ENCODE results near the gene TLE3.

Gene TLE3

GRCh38 chr15:70092464-70093027, 5.2 kb downstream of the TLE3 start:
- Histone ChIP-seq H2AFZ (ENCODE audit: low read length, unreplicated experiment) (no peak overlapping the region), H3K4me1 (ENCODE audit: control insufficient read depth, insufficient read depth, low read length, unreplicated experiment) (peaks cover 55% of the 10 kb centered on the region), H3K27ac (ENCODE audit: low read depth, low read length) (no peak overlapping the region), H3K27me3 (ENCODE audit: insufficient read depth, low read length) (no peaks in the 10 kb centered on the region), H3K4me3 (ENCODE audit: low read depth, low read length) (peak overlapping the region; percentile 50), H3K36me3 (ENCODE audit: insufficient read depth, low read length) (peaks cover 22% of the 10 kb centered on the region; the same call in 1 of the 2 replicates), H3K79me2 (ENCODE audit: control insufficient read depth, insufficient read depth, low read length, unreplicated experiment) (peaks cover 92% of the 10 kb centered on the region)

GRCh38 chr15:70091726-70092463, 5.8 kb downstream of the TLE3 start:
- Histone ChIP-seq H3K4me1 (ENCODE audit: control insufficient read depth, insufficient read depth, low read length, unreplicated experiment) (peaks cover 55% of the 10 kb centered on the region), H3K4me3 (ENCODE audit: low read depth, low read length) (no peak overlapping the region), H3K36me3 (ENCODE audit: insufficient read depth, low read length) (peaks cover 25% of the 10 kb centered on the region; the same call in 1 of the 2 replicates), H3K27me3 (ENCODE audit: insufficient read depth, low read length) (no peaks in the 10 kb centered on the region), H3K27ac (ENCODE audit: low read depth, low read length) (no peak overlapping the region), H2AFZ (ENCODE audit: low read length, unreplicated experiment) (no peak overlapping the region), H3K79me2 (ENCODE audit: control insufficient read depth, insufficient read depth, low read length, unreplicated experiment) (peaks cover 89% of the 10 kb centered on the region)

DNA sequence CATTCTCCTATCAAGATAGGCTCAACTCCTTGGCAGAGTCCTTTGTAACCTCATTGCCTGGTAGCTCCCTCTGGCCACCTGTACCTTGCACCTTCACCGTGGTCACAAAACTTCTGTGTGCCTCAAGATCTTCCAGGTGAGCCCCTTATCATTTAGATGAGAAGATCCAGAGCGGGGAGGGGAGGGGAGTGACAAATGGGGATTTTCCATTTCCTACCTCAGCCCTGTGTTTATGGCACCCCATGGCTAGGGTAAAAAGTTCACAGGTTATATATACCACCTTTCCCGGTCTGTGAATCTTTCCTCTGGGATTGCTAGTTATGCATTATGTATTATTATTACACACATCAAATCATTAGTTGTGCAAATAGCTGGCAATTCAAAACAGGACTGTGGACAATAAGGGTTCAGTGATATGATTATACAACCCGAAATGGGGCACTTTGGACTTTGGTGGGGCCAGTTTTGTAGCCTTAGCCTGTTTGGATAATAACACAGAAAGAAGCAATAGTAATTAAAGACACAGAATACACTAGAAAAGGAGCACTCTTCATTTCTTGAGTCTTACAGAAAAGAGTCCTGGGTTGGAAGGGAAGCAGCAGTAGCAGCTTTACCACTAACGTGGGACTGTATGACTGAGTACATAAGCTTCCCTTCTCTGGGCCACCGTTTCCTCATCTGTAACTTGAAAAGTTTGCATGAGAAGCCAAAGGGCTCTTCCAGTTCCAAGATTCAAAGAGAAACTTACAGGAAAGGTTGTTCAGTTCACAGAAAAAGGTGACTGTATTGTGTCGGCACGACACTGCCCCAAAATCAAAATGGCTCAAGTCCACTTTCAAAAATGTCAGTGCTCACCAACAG, 7.1 kb downstream of the TLE3 start:
- peaks cover 55% of the 10 kb centered on the region for H3K4me1 ChIP-seq (ENCODE audit: control insufficient read depth, insufficient read depth, low read length, unreplicated experiment)
- peaks cover 33% of the 10 kb centered on the region for H3K36me3 ChIP-seq (ENCODE audit: insufficient read depth, low read length)
- H3K4me3 ChIP-seq (ENCODE audit: low read depth, low read length): no peak overlapping the region
- H3K27me3 ChIP-seq (ENCODE audit: insufficient read depth, low read length): no peaks in the 10 kb centered on the region
- H3K79me2 ChIP-seq (ENCODE audit: control insufficient read depth, insufficient read depth, low read length, unreplicated experiment): peaks cover 85% of the 10 kb centered on the region
- no peak overlapping the region for H3K27ac ChIP-seq (ENCODE audit: low read depth, low read length)
- H2AFZ ChIP-seq (ENCODE audit: low read length, unreplicated experiment): no peak overlapping the region

- peaks cover 51% of the 10 kb centered on the region for H3K4me1 ChIP-seq (ENCODE audit: control insufficient read depth, insufficient read depth, low read length, unreplicated experiment)
- no peak overlapping the region for H3K4me3 ChIP-seq (ENCODE audit: low read depth, low read length)
- peaks cover 84% of the 10 kb centered on the region for H3K79me2 ChIP-seq (ENCODE audit: control insufficient read depth, insufficient read depth, low read length, unreplicated experiment)
- H2AFZ ChIP-seq (ENCODE audit: low read length, unreplicated experiment): no peak overlapping the region
- peaks cover 42% of the 10 kb centered on the region for H3K36me3 ChIP-seq (ENCODE audit: insufficient read depth, low read length)
- no peaks in the 10 kb centered on the region for H3K27me3 ChIP-seq (ENCODE audit: insufficient read depth, low read length)
- H3K27ac ChIP-seq (ENCODE audit: low read depth, low read length): no peak overlapping the region
Observed at GRCh38 chr15:70089692-70089971, 8.1 kb downstream of the TLE3 start.

DNA sequence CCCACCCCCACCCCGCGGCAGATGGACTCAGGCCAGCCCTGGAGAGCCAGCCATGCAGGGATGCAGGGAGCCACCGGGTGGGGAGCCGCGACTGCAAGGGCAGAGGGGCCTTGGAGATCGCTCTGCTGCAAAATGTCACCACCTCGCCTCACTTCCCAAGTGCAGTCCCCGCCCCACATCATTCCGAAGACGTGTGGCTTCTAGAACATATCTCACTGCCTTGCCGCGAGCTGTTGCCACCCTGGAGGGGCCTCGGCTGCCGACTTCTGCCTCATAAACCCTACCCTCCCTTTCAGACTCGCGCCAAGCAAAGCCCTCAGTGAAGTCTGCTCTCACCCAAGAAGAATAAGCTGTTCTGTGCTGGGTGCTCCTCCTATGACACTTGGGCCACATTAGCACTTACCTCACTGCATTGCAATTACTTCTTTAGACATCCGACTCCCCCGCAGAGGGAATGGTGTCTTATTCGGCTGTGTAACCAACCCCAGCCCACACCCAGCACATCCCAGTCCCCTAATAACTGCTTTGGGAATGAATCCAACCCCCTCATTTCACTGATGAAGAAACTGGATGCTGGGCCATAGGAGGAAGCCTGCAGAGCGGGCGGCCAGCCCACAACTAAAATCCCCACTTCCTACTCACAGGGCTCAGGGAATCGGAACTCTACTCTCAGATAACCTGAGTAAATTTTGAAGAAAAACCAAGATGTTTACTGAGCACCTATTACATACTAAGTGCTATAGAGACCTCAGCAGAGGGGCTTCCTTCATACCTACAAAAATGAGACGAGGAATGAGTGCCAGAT, 8.6 kb downstream of the TLE3 start:
- H3K27me3 ChIP-seq (ENCODE audit: insufficient read depth, low read length): no peaks in the 10 kb centered on the region
- H2AFZ ChIP-seq (ENCODE audit: low read length, unreplicated experiment): no peak overlapping the region
- H3K36me3 ChIP-seq (ENCODE audit: insufficient read depth, low read length): peaks cover 47% of the 10 kb centered on the region
- peaks cover 85% of the 10 kb centered on the region for H3K79me2 ChIP-seq (ENCODE audit: control insufficient read depth, insufficient read depth, low read length, unreplicated experiment)
- H3K4me1 ChIP-seq (ENCODE audit: control insufficient read depth, insufficient read depth, low read length, unreplicated experiment): peaks cover 46% of the 10 kb centered on the region
- no peak overlapping the region for H3K27ac ChIP-seq (ENCODE audit: low read depth, low read length)
- H3K4me3 ChIP-seq (ENCODE audit: low read depth, low read length): no peak overlapping the region

DNA sequence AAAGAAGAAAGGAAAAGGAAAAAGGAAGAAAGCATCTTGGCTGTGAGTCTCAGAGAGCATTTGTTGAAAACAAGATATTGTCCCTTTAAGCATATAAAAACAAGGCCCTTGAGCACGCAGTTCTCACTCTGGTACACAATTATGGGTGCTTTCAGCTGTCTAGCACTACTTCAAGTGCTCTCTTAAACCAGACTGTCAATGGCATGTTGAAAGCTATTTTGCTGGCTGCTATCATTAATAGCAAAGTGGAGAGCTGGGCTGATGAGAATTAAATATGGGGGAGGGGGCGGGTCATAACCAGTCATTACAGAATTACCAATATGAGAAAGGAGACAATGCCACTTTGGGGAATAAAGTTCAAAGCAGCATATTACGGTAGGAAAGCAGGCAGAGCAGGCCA, 9.3 kb downstream of the TLE3 start:
- Histone ChIP-seq H3K27ac (ENCODE audit: low read depth, low read length) (no peak overlapping the region), H3K27me3 (ENCODE audit: insufficient read depth, low read length) (no peaks in the 10 kb centered on the region), H2AFZ (ENCODE audit: low read length, unreplicated experiment) (no peak overlapping the region), H3K36me3 (ENCODE audit: insufficient read depth, low read length) (peaks cover 49% of the 10 kb centered on the region), H3K4me1 (ENCODE audit: control insufficient read depth, insufficient read depth, low read length, unreplicated experiment) (peaks cover 40% of the 10 kb centered on the region), H3K4me3 (ENCODE audit: low read depth, low read length) (no peak overlapping the region), H3K79me2 (ENCODE audit: control insufficient read depth, insufficient read depth, low read length, unreplicated experiment) (peaks cover 78% of the 10 kb centered on the region)

DNA sequence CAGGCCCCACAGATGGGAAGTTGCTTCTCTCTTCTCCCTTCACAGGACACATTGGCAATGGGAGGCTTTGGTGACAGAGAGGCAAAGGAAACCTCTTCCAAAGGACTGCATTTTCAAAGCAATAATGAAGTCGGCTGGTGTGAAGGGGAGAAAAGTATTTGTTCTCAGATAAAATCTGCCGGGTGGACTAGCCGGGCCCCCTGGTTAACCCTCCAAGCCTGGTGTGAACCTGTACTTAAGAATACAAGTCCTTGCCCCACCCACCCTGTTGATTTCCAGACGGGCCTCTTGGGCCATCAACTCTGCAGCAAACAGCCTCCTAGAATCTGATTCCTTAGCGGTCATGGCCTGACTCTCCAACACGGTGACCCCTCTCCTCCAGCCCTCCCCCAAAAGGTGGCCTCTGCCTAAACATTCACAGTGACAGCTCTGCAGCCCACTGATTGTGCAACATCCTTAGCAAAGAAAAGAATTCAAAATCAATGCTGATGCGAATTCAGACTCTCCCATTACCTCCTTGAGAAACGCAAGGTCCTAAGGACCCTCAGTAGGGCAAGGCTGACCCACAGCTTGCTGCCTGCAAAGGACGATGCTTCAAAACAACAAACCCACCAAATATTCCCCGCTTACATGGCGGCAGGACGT, 9.9 kb downstream of the TLE3 start:
- no peak overlapping the region for H2AFZ ChIP-seq (ENCODE audit: low read length, unreplicated experiment)
- H3K4me3 ChIP-seq (ENCODE audit: low read depth, low read length): no peak overlapping the region
- H3K79me2 ChIP-seq (ENCODE audit: control insufficient read depth, insufficient read depth, low read length, unreplicated experiment): peaks cover 72% of the 10 kb centered on the region
- H3K36me3 ChIP-seq (ENCODE audit: insufficient read depth, low read length): peaks cover 49% of the 10 kb centered on the region
- peaks cover 34% of the 10 kb centered on the region for H3K4me1 ChIP-seq (ENCODE audit: control insufficient read depth, insufficient read depth, low read length, unreplicated experiment)
- no peaks in the 10 kb centered on the region for H3K27me3 ChIP-seq (ENCODE audit: insufficient read depth, low read length)
- H3K27ac ChIP-seq (ENCODE audit: low read depth, low read length): no peak overlapping the region

DNA sequence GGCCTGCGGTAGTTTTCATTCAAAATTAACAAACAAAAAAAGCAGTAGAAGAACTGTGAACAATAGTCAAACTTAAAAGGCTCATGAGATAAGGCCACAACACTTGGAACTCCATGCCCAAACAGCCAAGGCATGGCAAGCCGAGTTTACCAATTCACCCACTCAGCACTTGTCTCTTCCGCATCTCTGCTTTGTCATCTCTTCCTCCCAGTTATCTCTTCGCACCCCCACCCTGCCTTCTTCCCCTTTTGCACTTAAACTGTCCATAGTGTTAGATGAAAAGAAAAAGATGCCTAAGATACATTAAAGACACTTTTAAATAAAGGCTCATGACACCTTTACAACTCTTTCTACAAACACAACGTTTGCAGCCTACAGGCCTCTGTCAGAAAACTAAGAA, 11.1 kb downstream of the TLE3 start:
- no peaks in the 10 kb centered on the region for H3K27me3 ChIP-seq (ENCODE audit: insufficient read depth, low read length)
- H2AFZ ChIP-seq (ENCODE audit: low read length, unreplicated experiment): no peak overlapping the region
- no peak overlapping the region for H3K4me3 ChIP-seq (ENCODE audit: low read depth, low read length)
- peaks cover 22% of the 10 kb centered on the region for H3K4me1 ChIP-seq (ENCODE audit: control insufficient read depth, insufficient read depth, low read length, unreplicated experiment)
- H3K36me3 ChIP-seq (ENCODE audit: insufficient read depth, low read length): peaks cover 45% of the 10 kb centered on the region
- H3K27ac ChIP-seq (ENCODE audit: low read depth, low read length): no peak overlapping the region
- peaks cover 60% of the 10 kb centered on the region for H3K79me2 ChIP-seq (ENCODE audit: control insufficient read depth, insufficient read depth, low read length, unreplicated experiment)

- peaks cover 40% of the 10 kb centered on the region for H3K36me3 ChIP-seq (ENCODE audit: insufficient read depth, low read length)
- no peak overlapping the region for H3K4me3 ChIP-seq (ENCODE audit: low read depth, low read length)
- H3K27me3 ChIP-seq (ENCODE audit: insufficient read depth, low read length): no peaks in the 10 kb centered on the region
- H2AFZ ChIP-seq (ENCODE audit: low read length, unreplicated experiment): no peak overlapping the region
- no peak overlapping the region for H3K27ac ChIP-seq (ENCODE audit: low read depth, low read length)
- peaks cover 55% of the 10 kb centered on the region for H3K79me2 ChIP-seq (ENCODE audit: control insufficient read depth, insufficient read depth, low read length, unreplicated experiment)
- H3K4me1 ChIP-seq (ENCODE audit: control insufficient read depth, insufficient read depth, low read length, unreplicated experiment): peaks cover 6% of the 10 kb centered on the region
Observed at GRCh38 chr15:70084461-70084860, 13.3 kb downstream of the TLE3 start.

- no peak overlapping the region for H3K27ac ChIP-seq (ENCODE audit: low read depth, low read length)
- H3K4me3 ChIP-seq (ENCODE audit: low read depth, low read length): no peak overlapping the region
- peaks cover under 1% of the 10 kb centered on the region for H3K4me1 ChIP-seq (ENCODE audit: control insufficient read depth, insufficient read depth, low read length, unreplicated experiment)
- H3K79me2 ChIP-seq (ENCODE audit: control insufficient read depth, insufficient read depth, low read length, unreplicated experiment): peaks cover 50% of the 10 kb centered on the region
- H3K36me3 ChIP-seq (ENCODE audit: insufficient read depth, low read length): peaks cover 40% of the 10 kb centered on the region
- no peaks in the 10 kb centered on the region for H3K27me3 ChIP-seq (ENCODE audit: insufficient read depth, low read length)
- no peak overlapping the region for H2AFZ ChIP-seq (ENCODE audit: low read length, unreplicated experiment)
Observed at GRCh38 chr15:70083946-70084345, 13.8 kb downstream of the TLE3 start.
